Panc1 (cell line): ENCODE results near the gene ETV4. TPM values are rescaled to one million over a fixed set of nuclear protein-coding genes. Genes with fewer than 3 reads are reported as not detected.

ENCODE experiments used
- ATAC-seq: fragments of 200-7000 bp; cut with Tn5 transposase; 2 replicates; pipeline ENCODE4 v1.9.1; 2020; ENCODE audit warnings: mild to moderate bottlenecking, moderate library complexity
- BruUV-seq: library from RNA; stranded (reverse); fragments of 400-500 nt; replicated peaks from 2 replicates; lab custom pipeline; 2021; lab: Mats Ljungman, UMichigan
- CTCF ChIA-PET: fragments of 300-600 bp; sonication (Branson Sonifier 250); formaldehyde crosslinking; loops from one replicate; lab custom pipeline; 2022; ENCODE audit warnings: antibody characterized with exemption; lab: Charles Lee
- POLR2A ChIA-PET: fragments of 300-600 bp; sonication (Branson Sonifier 250); formaldehyde crosslinking; loops from one replicate; lab custom pipeline; 2022; ENCODE audit warnings: antibody characterized with exemption; lab: Charles Lee
- DNase-seq: peaks from one replicate; pipeline ENCODE4 v3.0.0-alpha.2; 2010; ENCODE audit warnings: low read depth, low spot score
- H3K27ac ChIP-seq: 2 replicates; pipeline ENCODE4 v1.5.1; 2011; ENCODE audit warnings: mild to moderate bottlenecking, low read length, inconsistent platforms
- H3K27me3 ChIP-seq: fragments of 200-500 bp; sonication (Bioruptor generic); 2 replicates; pipeline ENCODE4 v1.6.0; 2014; ENCODE audit warnings: low read length, inconsistent platforms; ENCODE audit not compliant: control insufficient read depth, insufficient read depth
- H3K36me3 ChIP-seq: fragments of 200-500 bp; sonication (Bioruptor generic); 2 replicates; pipeline ENCODE4 v1.5.1; 2014; ENCODE audit warnings: inconsistent platforms, mild to moderate bottlenecking, low read length, moderate library complexity; ENCODE audit not compliant: control insufficient read depth, insufficient read depth
- H3K4me1 ChIP-seq: 2 replicates; pipeline ENCODE4 v1.5.1; 2011; ENCODE audit warnings: inconsistent platforms, mild to moderate bottlenecking, low read length, moderate library complexity; ENCODE audit not compliant: control insufficient read depth, insufficient read depth
- H3K4me3 ChIP-seq, 2 experiments: 2 replicates each; pipeline ENCODE4 v1.5.1; 2011 to 2012; ENCODE audit warnings: low read depth in 2 of 2, low read length in 2 of 2, mild to moderate bottlenecking in 2 of 2, inconsistent platforms in 1 of 2, moderate library complexity in 1 of 2
- H3K9me3 ChIP-seq: fragments of 200-500 bp; sonication (Bioruptor generic); 2 replicates; pipeline ENCODE4 v1.5.1; 2014; ENCODE audit warnings: low read depth, mild to moderate bottlenecking, inconsistent platforms, low read length, moderate library complexity; ENCODE audit not compliant: control insufficient read depth, insufficient read depth
- CTCF ChIP-seq: fragments of 450-650 bp; IDR thresholded peaks from 2 replicates; pipeline ENCODE4 v1.5.1; 2017; ENCODE audit warnings: mild to moderate bottlenecking
- POLR2AphosphoS5 ChIP-seq: IDR thresholded peaks from 2 replicates; pipeline ENCODE4 v1.6.1; 2012; ENCODE audit warnings: mild to moderate bottlenecking, low read depth, low read length, moderate library complexity
- REST ChIP-seq, 2 experiments: IDR thresholded peaks; 2 replicates each; pipeline ENCODE4 v1.6.1; 2011 to 2012; ENCODE audit warnings: low read depth in 2 of 2, control low read depth in 1 of 2, low read length in 1 of 2, mild to moderate bottlenecking in 1 of 2, moderate library complexity in 1 of 2; ENCODE audit not compliant: insufficient read depth in 1 of 2
- SIN3A ChIP-seq: IDR thresholded peaks from 2 replicates; pipeline ENCODE4 v1.6.1; 2012; ENCODE audit warnings: low read depth, mild to moderate bottlenecking, low read length, moderate library complexity, borderline replicate concordance; ENCODE audit not compliant: insufficient read depth
- TCF7L2 ChIP-seq: IDR thresholded peaks from 2 replicates; pipeline ENCODE4 v1.6.1; 2011; ENCODE audit warnings: mild to moderate bottlenecking, low read depth, low read length, inconsistent platforms
- in situ Hi-C: cut with HindIII; loops from 2 replicates; pipeline ENCODE4 v1.10.0; 2016; ENCODE audit warnings: low sequenced_read_pairs, low pct_unique_long_range_greater_than_20kb
- intact Hi-C: fragments of 100-400 bp; cut with micrococcal nuclease; formaldehyde crosslinking; loops from one replicate; pipeline ENCODE4 v1.10.0; 2022; ENCODE audit not compliant: unreplicated experiment
- total RNA-seq: library from RNA; stranded (reverse); gene quantifications from one replicate; pipeline ENCODE4 v1.2.1, GENCODE V29; 2021; ENCODE audit not compliant: unreplicated experiment

ETV4 gene
- total RNA-seq, 1 experiment from 2014 or later: 8.3 TPM

DNA sequence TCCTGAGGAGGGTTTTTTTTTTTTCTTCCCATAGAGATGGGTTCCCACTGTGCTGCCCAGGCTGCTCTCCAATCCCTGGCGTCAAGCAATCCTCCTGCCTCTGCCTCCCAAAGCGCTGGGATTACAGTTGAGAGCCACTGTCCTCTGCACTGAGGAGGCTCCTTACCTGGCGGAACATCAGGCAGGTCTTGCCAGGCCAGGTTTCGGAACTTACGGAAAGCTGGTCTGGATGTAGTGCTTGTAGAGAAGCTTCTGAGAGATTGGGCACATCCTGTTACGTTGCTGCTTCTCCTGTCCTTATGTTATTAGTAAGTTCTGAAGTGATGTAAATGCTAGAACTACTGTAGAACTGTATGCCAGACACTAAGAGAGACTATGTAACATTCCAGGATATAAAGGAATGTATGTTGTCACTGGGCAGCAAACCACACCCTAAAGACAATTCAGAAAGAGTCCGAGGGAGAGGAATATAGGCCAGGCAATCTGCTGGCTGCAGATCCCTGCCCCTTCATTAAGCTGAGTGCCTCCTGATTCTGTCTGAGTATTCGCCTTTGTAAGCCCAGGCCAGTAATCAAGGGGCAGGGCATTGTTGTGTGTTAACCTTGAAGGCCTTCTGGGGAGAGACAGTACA is 21.1 kb downstream of the ETV4 start:
- Histone ChIP-seq H3K4me3 (no peak overlapping the region), H3K4me1 (no peaks in the 10 kb centered on the region), H3K9me3 (no peaks in the 10 kb centered on the region), H3K27me3 (no peaks in the 10 kb centered on the region), H3K27ac (no peak overlapping the region), H3K36me3 (peaks cover 5% of the 10 kb centered on the region; the same call in 1 of the 2 replicates)
- CTCF ChIA-PET: no interaction called here
- TF ChIP-seq TCF7L2 (no peak), REST (IDR thresholded peaks at IDR 0.05; ENCODE audit: insufficient read depth in 1 of 2, low read depth in 2 of 2, low read length in 1 of 2) (no peak), CTCF (no peak), POLR2AphosphoS5 (no peak), SIN3A (no peak)
- in situ Hi-C loops: no loop called here
- DNase-seq: no peak
- no TSS peak for BruUV-seq
- POLR2A ChIA-PET: no interaction called here
- ATAC-seq: no peak
- intact Hi-C loops: no loop called here

DNA sequence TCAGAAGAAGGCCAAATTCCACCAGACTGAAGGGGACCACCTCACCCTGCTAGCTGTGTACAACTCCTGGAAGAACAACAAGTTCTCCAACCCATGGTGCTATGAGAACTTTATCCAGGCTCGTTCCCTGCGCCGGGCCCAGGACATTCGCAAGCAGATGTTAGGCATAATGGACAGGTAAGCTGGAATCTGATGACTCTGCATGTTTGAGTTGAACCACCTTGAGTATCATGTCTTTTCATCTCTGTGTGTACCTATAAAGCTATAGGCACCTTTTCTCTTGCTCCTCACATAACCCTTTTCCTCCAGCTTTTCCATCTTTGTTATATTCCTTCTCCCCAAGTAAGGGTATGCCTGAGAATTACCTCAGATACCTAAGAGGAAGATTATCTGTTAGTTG is 24.8 kb downstream of the ETV4 start:
- intact Hi-C loops: no loop called here
- ATAC-seq (no peak), DNase-seq (no peak)
- H3K36me3 ChIP-seq: peaks cover 7% of the 10 kb centered on the region; the same call in 1 of the 2 replicates
- POLR2A ChIA-PET: no interaction called here
- no peaks in the 10 kb centered on the region for H3K27me3 ChIP-seq
- CTCF ChIA-PET: no interaction called here
- TF ChIP-seq POLR2AphosphoS5 (no peak), TCF7L2 (no peak), CTCF (no peak), REST (IDR thresholded peaks at IDR 0.05; ENCODE audit: insufficient read depth in 1 of 2, low read depth in 2 of 2, low read length in 1 of 2) (no peak), SIN3A (no peak)
- no TSS peak for BruUV-seq
- no peaks in the 10 kb centered on the region for H3K9me3 ChIP-seq
- H3K4me1 ChIP-seq: no peaks in the 10 kb centered on the region
- no peak overlapping the region for H3K4me3 ChIP-seq
- in situ Hi-C loops: no loop called here
- H3K27ac ChIP-seq: no peak overlapping the region
